Uterus (tissue), 4 donors: ENCODE results near the gene TMEM62. TPM values are rescaled to one million over a fixed set of nuclear protein-coding genes. Genes with fewer than 3 reads are reported as not detected.

Experiments used
- DNase-seq, 2 donors: peaks; one replicate each; pipeline ENCODE4 v3.0.0-alpha.2; 2019 to 2020
- H3K27ac ChIP-seq, 2 donors: fragments of 200-600 bp; sonication (generic); 1 replicate in 1 of 2; 2 replicates in 1 of 2; pipeline ENCODE4 v1.5.1; 2016 to 2018
- H3K27me3 ChIP-seq, 2 donors: fragments of 200-600 bp; sonication (generic); one replicate each; pipeline ENCODE4 v1.5.1; 2018 to 2019; ENCODE audit warnings: control low read depth in 1 of 2
- H3K36me3 ChIP-seq, 2 donors: fragments of 200-600 bp; sonication (generic); one replicate each; pipeline ENCODE4 v1.5.1; 2019; ENCODE audit warnings: control low read depth in 1 of 2
- H3K4me1 ChIP-seq, 2 donors: fragments of 200-600 bp; sonication (generic); one replicate each; pipeline ENCODE4 v1.5.1; 2018 to 2019; ENCODE audit warnings: control low read depth in 1 of 2
- H3K4me3 ChIP-seq, 2 donors: fragments of 200-600 bp; sonication (generic); 1 replicate in 1 of 2; 2 replicates in 1 of 2; pipeline ENCODE4 v1.5.1; 2018 to 2019; ENCODE audit warnings: mild to moderate bottlenecking in 1 of 2
- H3K9me3 ChIP-seq, 2 donors: fragments of 200-600 bp; sonication (generic); one replicate each; pipeline ENCODE4 v1.5.1; 2019; ENCODE audit warnings: control low read depth in 1 of 2
- CTCF ChIP-seq, 4 experiments: fragments of 200-600 bp in 2 of 4; fragments of 450-650 bp in 2 of 4; sonication (generic) in 2 of 4; IDR thresholded peaks; one replicate each; pipeline ENCODE4 v1.5.1; 2016 to 2019; ENCODE audit warnings: antibody characterized with exemption in 4 of 4, mild to moderate bottlenecking in 2 of 4, moderate library complexity in 1 of 4
- POLR2A ChIP-seq, 2 donors: fragments of 450-650 bp; IDR thresholded peaks; one replicate each; pipeline ENCODE4 v1.6.1; 2016; ENCODE audit warnings: antibody characterized with exemption in 2 of 2, mild to moderate bottlenecking in 1 of 2, moderate library complexity in 1 of 2
- intact Hi-C: fragments of 100-400 bp; cut with DNase I; formaldehyde crosslinking; loops from one replicate; pipeline ENCODE4 v1.15.1; 2023; ENCODE audit warnings: low total_unique reads
- total RNA-seq, 4 donors: library from RNA; depleted of rRNA in 3 of 4; stranded (reverse); fragments of >200 nt in 3 of 4; gene quantifications; one replicate each; pipeline versions ENCODE4 v1.1.0 to v1.2.4, GENCODE V29; 2014 to 2023
- donor health status: DM: yes; HTN: yes; CAD: no.

The TMEM62 gene
- total RNA-seq, 4 donors from 2014 or later: 18.8 to 56.6 (median 22.5) TPM

- no peak overlapping the region for H3K27ac ChIP-seq
- no peak for DNase-seq
- intact Hi-C loops: no loop called here
These were observed 49.9 kb downstream of the TMEM62 start for GRCh38 chr15:43183270-43183669.

GRCh38 chr15:43184407-43185124 lies 51.2 kb downstream of the TMEM62 start:
- Histone ChIP-seq H3K4me3 (peak overlapping the region in 1 of 2 donors; percentile 72), H3K36me3 (no peaks in the 10 kb centered on the region), H3K4me1 (no peaks in the 10 kb centered on the region), H3K27ac (peak overlapping the region; percentile 69 to 91), H3K9me3 (no peaks in the 10 kb centered on the region), H3K27me3 (no peaks in the 10 kb centered on the region)
- intact Hi-C loops: no loop called here
- TF ChIP-seq POLR2A (IDR thresholded peaks at IDR 0.05): no peak
- no peak for TF ChIP-seq CTCF (IDR thresholded peaks at IDR 0.05)
- no peak for DNase-seq

More at GRCh38 chr15:43183270-43183669, 49.9 kb downstream of the TMEM62 start:
- H3K9me3 ChIP-seq: no peaks in the 10 kb centered on the region
- no peaks in the 10 kb centered on the region for H3K4me1 ChIP-seq
- no peaks in the 10 kb centered on the region for H3K36me3 ChIP-seq
- TF ChIP-seq POLR2A (IDR thresholded peaks at IDR 0.05): no peak
- H3K27me3 ChIP-seq: no peaks in the 10 kb centered on the region
- H3K4me3 ChIP-seq: no peak overlapping the region

GRCh38 chr15:43185157-43186002 lies 52.0 kb downstream of the TMEM62 start, which contains the start of gene CCNDBP1:
Gene CCNDBP1, plus strand, starts transcription at chr15:43185403. Its CDS starts 96 bp downstream, at chr15:43185499.
- Histone ChIP-seq H3K4me1 (no peaks in the 10 kb centered on the region), H3K36me3 (no peaks in the 10 kb centered on the region), H3K27me3 (no peaks in the 10 kb centered on the region), H3K27ac (peak within 1 kb of the TSS; percentile 69 to 91), H3K9me3 (no peaks in the 10 kb centered on the region), H3K4me3 (peak within 1 kb of the TSS; percentile 72 to 87)
- peak; percentile 91 to 92 for DNase-seq
- TF ChIP-seq POLR2A (IDR thresholded peaks at IDR 0.05): peak; percentile 34 to 76
- peak in 3 of 4 experiments; percentile 10 to 27 (median 24) for TF ChIP-seq CTCF (IDR thresholded peaks at IDR 0.05)
- intact Hi-C loops: no loop called here

- Histone ChIP-seq H3K36me3 (no peaks in the 10 kb centered on the region), H3K27me3 (no peaks in the 10 kb centered on the region), H3K4me3 (peak overlapping the region; percentile 72 to 87), H3K4me1 (no peaks in the 10 kb centered on the region), H3K27ac (peak overlapping the region; percentile 69 to 91), H3K9me3 (no peaks in the 10 kb centered on the region)
- DNase-seq: no peak
- intact Hi-C loops: no loop called here
- TF ChIP-seq CTCF (IDR thresholded peaks at IDR 0.05): no peak
- no peak for TF ChIP-seq POLR2A (IDR thresholded peaks at IDR 0.05)
These were observed 52.6 kb downstream of the TMEM62 start for GRCh38 chr15:43186003-43186353.

GRCh38 chr15:43187544-43188155 lies 54.3 kb downstream of the TMEM62 start:
- TF ChIP-seq POLR2A (IDR thresholded peaks at IDR 0.05) (no peak), CTCF (IDR thresholded peaks at IDR 0.05) (peak; percentile 40 to 48 (median 46))
- Histone ChIP-seq H3K4me3 (no peak overlapping the region), H3K27ac (no peak overlapping the region), H3K9me3 (no peaks in the 10 kb centered on the region), H3K36me3 (no peaks in the 10 kb centered on the region), H3K27me3 (no peaks in the 10 kb centered on the region), H3K4me1 (no peaks in the 10 kb centered on the region)
- DNase-seq: no peak
- intact Hi-C loops: no loop called here
